ENCODE results near the gene DCPS. TPM values are rescaled to one million over a fixed set of nuclear protein-coding genes. Genes with fewer than 3 reads are reported as not detected.
"Not testable (repeated sequence)": the region's sequence is repeated elsewhere in the genome, so short reads cannot be mapped to it uniquely, and the experiment has no call there.

Gene DCPS
- total and polyA plus RNA-seq, 8 donors = 8.4 to 16.6 (median 10.5) TPM

DNA sequence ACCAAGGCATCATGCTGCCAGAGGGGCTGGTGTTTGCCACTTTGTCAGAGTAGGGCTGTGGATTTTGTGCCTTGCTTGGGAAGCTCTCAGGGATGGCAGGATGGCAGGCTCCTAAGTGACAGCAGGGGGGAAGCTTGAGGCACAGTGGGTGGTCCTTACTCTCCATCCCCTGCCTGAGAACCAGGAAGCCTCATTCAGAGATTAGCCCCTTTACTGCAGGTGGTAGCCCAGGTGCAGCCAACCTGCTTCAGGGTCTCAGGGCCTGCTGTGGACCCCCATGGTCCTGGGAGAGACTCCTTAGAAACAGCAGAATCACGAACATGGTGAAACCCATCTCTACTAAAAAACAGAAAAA, 42.7 kb downstream of the DCPS start:
- Histone ChIP-seq H3K4me3 (no peak overlapping the region), H3K36me3 (no peaks in the 10 kb centered on the region), H3K4me1 (peaks cover 0 to 33% (median 11%) of the 10 kb centered on the region in 3 donors), H3K9me3 (no peaks in the 10 kb centered on the region), H3K27me3 (no peaks in the 10 kb centered on the region), H3K27ac (peak overlapping the region; percentile 43 to 82 (median 80))
- intact Hi-C loops (cut with DNase I) = no loop called here
- DNase-seq (no peak), FAIRE-seq (no peak), ATAC-seq (no peak)
- WGBS, 2 donors = 89 to 96% methylated on average over 1 of the region's 1 CpG
- TF ChIP-seq, protein P1, sequence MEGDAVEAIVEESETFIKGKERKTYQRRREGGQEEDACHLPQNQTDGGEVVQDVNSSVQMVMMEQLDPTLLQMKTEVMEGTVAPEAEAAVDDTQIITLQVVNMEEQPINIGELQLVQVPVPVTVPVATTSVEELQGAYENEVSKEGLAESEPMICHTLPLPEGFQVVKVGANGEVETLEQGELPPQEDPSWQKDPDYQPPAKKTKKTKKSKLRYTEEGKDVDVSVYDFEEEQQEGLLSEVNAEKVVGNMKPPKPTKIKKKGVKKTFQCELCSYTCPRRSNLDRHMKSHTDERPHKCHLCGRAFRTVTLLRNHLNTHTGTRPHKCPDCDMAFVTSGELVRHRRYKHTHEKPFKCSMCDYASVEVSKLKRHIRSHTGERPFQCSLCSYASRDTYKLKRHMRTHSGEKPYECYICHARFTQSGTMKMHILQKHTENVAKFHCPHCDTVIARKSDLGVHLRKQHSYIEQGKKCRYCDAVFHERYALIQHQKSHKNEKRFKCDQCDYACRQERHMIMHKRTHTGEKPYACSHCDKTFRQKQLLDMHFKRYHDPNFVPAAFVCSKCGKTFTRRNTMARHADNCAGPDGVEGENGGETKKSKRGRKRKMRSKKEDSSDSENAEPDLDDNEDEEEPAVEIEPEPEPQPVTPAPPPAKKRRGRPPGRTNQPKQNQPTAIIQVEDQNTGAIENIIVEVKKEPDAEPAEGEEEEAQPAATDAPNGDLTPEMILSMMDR (IDR thresholded peaks at IDR 0.05) = no peak

DNA sequence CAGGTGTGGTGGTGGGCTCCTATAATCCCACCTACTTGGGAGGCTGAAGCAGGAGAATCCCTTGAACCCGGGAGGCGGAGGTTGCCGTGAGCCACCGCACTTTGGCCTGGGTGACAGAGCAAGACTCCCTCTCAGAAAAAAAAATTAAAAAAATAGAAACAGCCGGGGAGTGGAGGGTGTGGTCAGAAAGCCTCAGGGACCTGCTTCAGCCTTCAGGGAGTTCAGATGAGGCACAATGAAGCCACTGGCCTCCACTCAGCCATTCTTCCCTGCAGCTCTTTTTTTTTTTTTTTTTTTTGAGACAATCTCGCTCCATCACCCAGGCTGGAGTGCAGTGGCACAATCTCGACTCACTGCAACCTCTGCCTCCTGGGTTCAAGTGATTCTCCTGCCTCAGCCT, 43.1 kb downstream of the DCPS start:
- FAIRE-seq, DNase-seq: not testable (repeated sequence)
- peak overlapping the region in 2 of 4 donors; percentile 80 to 82 for H3K27ac ChIP-seq

DNA sequence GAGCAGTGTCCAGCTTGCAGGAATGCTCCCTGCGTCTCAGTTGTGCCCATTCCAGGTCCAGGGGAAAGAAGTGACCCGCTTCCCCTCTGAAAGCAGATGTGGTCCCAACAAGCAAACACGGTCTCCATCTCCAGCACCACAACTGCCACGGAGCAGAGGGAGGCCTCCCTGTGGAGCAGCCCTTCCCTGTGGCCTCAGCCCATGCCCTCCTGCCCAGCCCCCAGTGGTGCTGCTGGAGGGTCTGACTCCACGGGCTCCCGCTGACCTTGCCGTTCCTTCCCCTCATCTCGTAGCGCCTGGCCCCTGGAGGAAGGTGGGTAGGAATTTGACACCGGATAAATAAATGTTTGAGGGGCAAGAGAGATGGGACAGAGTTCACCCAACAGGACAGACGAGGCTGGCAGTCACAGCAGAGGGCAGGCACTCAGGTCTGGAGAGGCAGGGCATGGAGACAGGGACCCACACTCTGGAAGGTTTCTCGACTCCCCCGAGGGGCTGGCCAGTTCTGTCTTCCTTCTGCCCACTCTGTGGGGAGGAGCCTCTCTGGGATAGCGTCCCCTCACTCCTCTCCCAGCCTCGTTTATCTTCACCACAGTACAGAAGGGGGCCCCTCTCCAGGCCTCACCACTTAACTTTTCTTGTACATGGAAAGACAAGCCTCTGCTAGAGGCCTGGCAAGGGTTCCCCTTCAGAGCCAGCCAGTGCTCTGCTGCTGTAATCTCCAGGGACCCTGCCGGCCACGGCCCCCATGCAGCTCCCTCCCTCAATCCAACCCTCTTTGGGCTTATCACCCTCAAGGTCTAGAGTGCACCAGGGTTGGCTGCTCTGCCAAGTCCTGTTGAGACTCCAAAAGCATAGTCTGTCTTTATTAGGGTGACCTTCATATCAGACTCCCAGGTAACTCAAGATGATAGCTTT, 44.1 kb downstream of the DCPS start:
- TF ChIP-seq, protein P1 (IDR thresholded peaks at IDR 0.05) = no peak
- DNase-seq = no peak
- WGBS, 2 donors = 82 to 84% methylated on average over 16 to 17 of the region's 17 CpGs
- no peak for FAIRE-seq
- Histone ChIP-seq H3K27me3 (no peaks in the 10 kb centered on the region), H3K27ac (no peak overlapping the region), H3K4me3 (no peak overlapping the region), H3K9me3 (no peaks in the 10 kb centered on the region), H3K4me1 (peaks cover 0 to 34% (median 11%) of the 10 kb centered on the region in 3 donors), H3K36me3 (no peaks in the 10 kb centered on the region)
- intact Hi-C loops (cut with DNase I) = no loop called here
- ATAC-seq = no peak

More for the DNA sequence above, 43.1 kb downstream of the DCPS start:
- WGBS, 2 donors = 92 to 99% methylated on average over 6 to 7 of the region's 7 CpGs
- H3K36me3 ChIP-seq; H3K9me3 ChIP-seq; ATAC-seq; intact Hi-C loops (cut with DNase I); H3K27me3 ChIP-seq; H3K4me3 ChIP-seq: not testable (repeated sequence)
- peaks cover 0 to 34% (median 11%) of the 10 kb centered on the region in 3 donors for H3K4me1 ChIP-seq

DNA sequence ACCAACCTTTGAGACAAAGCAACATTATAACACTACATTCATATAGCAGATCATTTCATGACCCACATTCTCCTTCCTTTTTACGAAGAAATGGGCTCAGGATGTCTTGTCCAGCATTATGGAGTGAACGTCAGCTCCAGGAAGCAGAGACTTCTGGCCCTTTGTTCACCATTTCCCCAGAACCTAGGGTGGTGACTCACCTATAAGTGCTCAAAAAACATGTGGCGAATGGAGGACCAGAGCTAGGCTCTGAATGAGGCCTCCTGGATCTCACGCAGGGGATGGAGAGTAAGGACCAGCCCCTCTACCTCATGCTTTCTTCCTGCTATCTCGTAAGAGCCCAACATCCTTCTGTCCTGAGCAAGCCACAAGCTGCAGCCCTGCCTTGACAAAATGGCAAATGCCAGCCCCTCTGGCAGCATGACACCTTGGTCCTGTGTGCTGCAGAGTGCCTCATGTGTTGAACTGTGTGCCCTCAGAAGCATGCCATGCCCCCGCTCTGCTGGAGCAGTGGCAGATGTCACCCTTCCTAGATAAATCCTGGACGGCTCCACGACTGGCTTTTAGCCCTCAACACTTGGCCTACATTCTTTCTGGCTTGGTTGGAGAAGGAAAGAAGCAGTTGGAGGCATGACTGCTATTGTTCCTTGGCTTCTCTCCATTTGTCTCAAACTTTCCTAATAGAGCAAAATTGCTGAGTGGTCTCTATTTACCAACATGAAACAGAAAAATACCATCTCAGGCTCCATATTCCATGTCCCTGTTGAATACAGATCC, 45.1 kb downstream of the DCPS start:
- Histone ChIP-seq H3K27me3 (no peaks in the 10 kb centered on the region), H3K27ac (no peak overlapping the region), H3K4me1 (peaks cover 0 to 34% (median 11%) of the 10 kb centered on the region in 3 donors), H3K4me3 (no peak overlapping the region), H3K9me3 (no peaks in the 10 kb centered on the region), H3K36me3 (no peaks in the 10 kb centered on the region)
- ATAC-seq (no peak), FAIRE-seq (no peak), DNase-seq (no peak)
- intact Hi-C loops (cut with DNase I) = no loop called here
- 72 to 79% methylated on average over 8 of the region's 8 CpGs for WGBS, 2 donors
- TF ChIP-seq, protein P1 (IDR thresholded peaks at IDR 0.05) = no peak

DNA sequence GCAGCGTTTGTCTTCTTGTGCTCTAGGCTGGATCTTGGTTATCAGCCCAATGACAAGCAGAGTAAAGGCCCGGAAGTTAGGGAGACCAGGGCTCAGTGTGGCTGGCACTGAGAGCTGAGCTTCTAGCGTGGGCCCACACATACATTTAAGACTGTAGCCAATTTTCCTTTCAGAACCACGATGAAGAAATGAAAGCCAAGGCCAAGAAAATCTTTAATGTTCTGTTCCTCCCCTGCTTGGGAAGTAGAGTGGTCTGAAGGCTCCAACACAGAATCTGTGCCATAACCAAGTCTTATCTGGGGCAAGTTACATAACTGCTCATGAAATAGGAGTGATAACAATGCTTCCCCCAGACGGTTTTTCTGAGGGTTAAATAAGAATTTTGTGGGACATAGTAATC, 47.0 kb downstream of the DCPS start:
- no peaks in the 10 kb centered on the region for H3K9me3 ChIP-seq
- ATAC-seq = no peak
- no peak for DNase-seq
- WGBS, 2 donors = 63 to 69% methylated on average over 5 of the region's 5 CpGs
- no peaks in the 10 kb centered on the region for H3K36me3 ChIP-seq
- TF ChIP-seq, protein P1 (IDR thresholded peaks at IDR 0.05) = no peak
- intact Hi-C loops (cut with DNase I) = no loop called here
- no peak for FAIRE-seq
- no peak overlapping the region for H3K27ac ChIP-seq
- H3K27me3 ChIP-seq = no peaks in the 10 kb centered on the region
- peaks cover 0 to 35% (median 8%) of the 10 kb centered on the region in 3 donors for H3K4me1 ChIP-seq
- no peak overlapping the region for H3K4me3 ChIP-seq

All from pancreas (tissue), 10 donors.